ENCODE results near the gene ARG2. TPM values are rescaled to one million over a fixed set of nuclear protein-coding genes. Genes with fewer than 3 reads are reported as not detected.

ARG2 gene
- total and polyA plus RNA-seq, 9 of the 15 experiments (the other 6 are each of a cell fraction or from before 2014, with no cell fraction given) = 6.2 to 75.0 (median 17.8) TPM

DNA sequence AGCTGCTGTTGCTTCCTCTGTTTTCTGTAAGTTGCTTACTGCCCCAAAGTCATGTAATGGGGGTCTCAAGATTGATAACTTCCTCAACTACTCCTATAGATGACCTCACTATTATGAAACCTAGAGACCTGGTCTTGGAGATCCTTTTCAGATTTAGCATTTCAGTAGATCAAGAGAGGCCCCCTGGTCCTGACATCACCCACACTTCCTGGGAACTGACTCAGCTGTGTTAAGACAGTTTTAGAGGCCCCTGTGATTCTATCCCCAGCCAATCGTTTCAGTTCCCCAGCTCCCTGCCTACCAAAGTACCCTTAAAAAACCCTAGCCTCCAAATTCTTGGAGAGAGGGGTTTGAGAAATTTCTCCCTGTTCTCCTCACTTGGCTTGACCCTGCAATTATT is 9.2 kb upstream of the ARG2 start:
- in situ Hi-C loops (cut with MboI) (no loop called here), intact Hi-C loops (cut with micrococcal nuclease) (no loop called here)
- WGBS (ENCODE audit: insufficient coverage, low coverage, missing lambda C conversion rate) = no CpG with 5 or more reads among the region's 1 CpG
- ATAC-seq (no peak; the same call in 2 of the 3 replicates), FAIRE-seq (no peak), DNase-seq (ENCODE audit: extremely low read depth in 1 of 4, low spot score in 3 of 4) (no peak)
- POLR2A ChIA-PET = interaction anchor here (0.5 to 1.5 kb wide), 4 partner anchors 11 to 39 kb away, joined by 3 to 8 read pairs (median 4); partner anchors contain the start of gene PIGH
- no peaks in the 10 kb centered on the region; a peak in 1 of 5 replicates for H3K4me1 ChIP-seq (replicated peaks in 1 of 2; ENCODE audit: control insufficient read depth in 2 of 2, insufficient read depth in 2 of 2, low read length in 2 of 2)
- H3K27me3 ChIP-seq (ENCODE audit: control insufficient read depth in 2 of 2, insufficient read depth in 2 of 2, low read length in 2 of 2) = no peaks in the 10 kb centered on the region
- no peak overlapping the region for H3K4me2 ChIP-seq (ENCODE audit: insufficient read depth, low read length)
- TF ChIP-seq, protein P1, sequence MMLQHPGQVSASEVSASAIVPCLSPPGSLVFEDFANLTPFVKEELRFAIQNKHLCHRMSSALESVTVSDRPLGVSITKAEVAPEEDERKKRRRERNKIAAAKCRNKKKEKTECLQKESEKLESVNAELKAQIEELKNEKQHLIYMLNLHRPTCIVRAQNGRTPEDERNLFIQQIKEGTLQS (IDR thresholded peaks at IDR 0.05) = 0 out of 2 replicates have a peak, but pooled peaks have one; percentile 27
- TF ChIP-seq, protein P1 (CRISPR knock-in tag; conservative IDR thresholded peaks at IDR 0.05) = no peak
- no peak for TF ChIP-seq RCOR1 (IDR thresholded peaks at IDR 0.05; ENCODE audit: borderline replicate concordance in 1 of 2, low read depth in 2 of 2, low read length in 2 of 2)
- TF ChIP-seq POLR2A (conservative IDR thresholded peaks at IDR 0.05) = no peak
- TF ChIP-seq, protein P2, sequence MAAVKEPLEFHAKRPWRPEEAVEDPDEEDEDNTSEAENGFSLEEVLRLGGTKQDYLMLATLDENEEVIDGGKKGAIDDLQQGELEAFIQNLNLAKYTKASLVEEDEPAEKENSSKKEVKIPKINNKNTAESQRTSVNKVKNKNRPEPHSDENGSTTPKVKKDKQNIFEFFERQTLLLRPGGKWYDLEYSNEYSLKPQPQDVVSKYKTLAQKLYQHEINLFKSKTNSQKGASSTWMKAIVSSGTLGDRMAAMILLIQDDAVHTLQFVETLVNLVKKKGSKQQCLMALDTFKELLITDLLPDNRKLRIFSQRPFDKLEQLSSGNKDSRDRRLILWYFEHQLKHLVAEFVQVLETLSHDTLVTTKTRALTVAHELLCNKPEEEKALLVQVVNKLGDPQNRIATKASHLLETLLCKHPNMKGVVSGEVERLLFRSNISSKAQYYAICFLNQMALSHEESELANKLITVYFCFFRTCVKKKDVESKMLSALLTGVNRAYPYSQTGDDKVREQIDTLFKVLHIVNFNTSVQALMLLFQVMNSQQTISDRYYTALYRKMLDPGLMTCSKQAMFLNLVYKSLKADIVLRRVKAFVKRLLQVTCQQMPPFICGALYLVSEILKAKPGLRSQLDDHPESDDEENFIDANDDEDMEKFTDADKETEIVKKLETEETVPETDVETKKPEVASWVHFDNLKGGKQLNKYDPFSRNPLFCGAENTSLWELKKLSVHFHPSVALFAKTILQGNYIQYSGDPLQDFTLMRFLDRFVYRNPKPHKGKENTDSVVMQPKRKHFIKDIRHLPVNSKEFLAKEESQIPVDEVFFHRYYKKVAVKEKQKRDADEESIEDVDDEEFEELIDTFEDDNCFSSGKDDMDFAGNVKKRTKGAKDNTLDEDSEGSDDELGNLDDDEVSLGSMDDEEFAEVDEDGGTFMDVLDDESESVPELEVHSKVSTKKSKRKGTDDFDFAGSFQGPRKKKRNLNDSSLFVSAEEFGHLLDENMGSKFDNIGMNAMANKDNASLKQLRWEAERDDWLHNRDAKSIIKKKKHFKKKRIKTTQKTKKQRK (IDR thresholded peaks at IDR 0.05; ENCODE audit: borderline replicate concordance, low read depth, low read length) = no peak
- TF ChIP-seq, protein P3, sequence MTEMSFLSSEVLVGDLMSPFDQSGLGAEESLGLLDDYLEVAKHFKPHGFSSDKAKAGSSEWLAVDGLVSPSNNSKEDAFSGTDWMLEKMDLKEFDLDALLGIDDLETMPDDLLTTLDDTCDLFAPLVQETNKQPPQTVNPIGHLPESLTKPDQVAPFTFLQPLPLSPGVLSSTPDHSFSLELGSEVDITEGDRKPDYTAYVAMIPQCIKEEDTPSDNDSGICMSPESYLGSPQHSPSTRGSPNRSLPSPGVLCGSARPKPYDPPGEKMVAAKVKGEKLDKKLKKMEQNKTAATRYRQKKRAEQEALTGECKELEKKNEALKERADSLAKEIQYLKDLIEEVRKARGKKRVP (CRISPR knock-in tag; IDR thresholded peaks at IDR 0.05) = no peak
- no peak overlapping the region for H3K9ac ChIP-seq (ENCODE audit: insufficient read depth in 1 of 2, low read depth in 2 of 2, low read length in 2 of 2)
- H3K79me2 ChIP-seq (ENCODE audit: control insufficient read depth, insufficient read depth, low read length) = no peaks in the 10 kb centered on the region
- H3K27ac ChIP-seq (ENCODE audit: extremely low read depth, low read depth, low read length) = no peak overlapping the region
- H4K20me1 ChIP-seq (replicated peaks; ENCODE audit: control insufficient read depth, insufficient read depth, low read length) = no peaks in the 10 kb centered on the region
- H2AFZ ChIP-seq (ENCODE audit: low read depth, low read length) = no peak overlapping the region
- no peak overlapping the region for H3K4me3 ChIP-seq
- H3K36me3 ChIP-seq (ENCODE audit: control insufficient read depth, insufficient read depth, low read length) = no peaks in the 10 kb centered on the region
- no peaks in the 10 kb centered on the region for H3K9me3 ChIP-seq (replicated peaks; ENCODE audit: control insufficient read depth, insufficient read depth, low read depth, low read length)
- no peaks in the 10 kb centered on the region for H3K9me1 ChIP-seq (ENCODE audit: control insufficient read depth, insufficient read depth, low read length)
- no TSS peak for BruUV-seq (replicated peaks)
- CTCF ChIA-PET (ENCODE audit: low intra/inter-chr PET ratio) = no interaction called here
